ENCODE data around the gene SKAP2. TPM values are rescaled to one million over a fixed set of nuclear protein-coding genes. Genes with fewer than 3 reads are reported as not detected.

SKAP2 gene
- total RNA-seq, 1 donor: 19.5 TPM

DNA sequence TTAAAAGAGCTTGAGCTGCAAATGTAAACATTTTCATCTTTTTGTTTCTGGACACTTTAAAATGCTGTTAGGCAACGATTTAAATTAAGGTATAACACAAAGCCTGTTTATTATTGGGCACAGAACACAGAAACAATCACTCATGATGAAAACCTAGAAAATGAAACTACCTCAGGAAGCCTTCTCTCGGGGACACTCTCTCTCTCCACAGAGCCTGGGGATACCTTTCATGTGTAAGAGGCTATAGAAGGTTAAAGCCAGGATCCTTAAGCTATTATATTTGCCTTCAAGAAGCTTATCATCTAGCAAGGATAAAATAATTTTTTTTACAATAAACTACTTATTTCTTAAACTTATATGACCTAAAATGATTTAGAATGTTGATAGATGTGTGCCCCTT lies 194.1 kb downstream of the SKAP2 start:
- Histone ChIP-seq H4K20me1 (ENCODE audit: insufficient read depth, low read length) (no peaks in the 10 kb centered on the region), H2AFZ (ENCODE audit: low read length) (no peak overlapping the region), H3K4me1 (ENCODE audit: insufficient read depth, low read length) (peaks cover 5% of the 10 kb centered on the region), H3K36me3 (ENCODE audit: insufficient read depth, low read length) (no peaks in the 10 kb centered on the region), H3K4me3 (ENCODE audit: insufficient read depth, low read length) (no peak overlapping the region), H3K27me3 (ENCODE audit: insufficient read depth, low read length) (no peaks in the 10 kb centered on the region), H3K9me3 (ENCODE audit: low read depth, low read length) (no peaks in the 10 kb centered on the region), H3K27ac (ENCODE audit: low read depth, low read length) (no peak overlapping the region), H3K4me2 (ENCODE audit: insufficient read depth, low read length) (no peak overlapping the region), H3K79me2 (ENCODE audit: insufficient read depth, low read length) (no peaks in the 10 kb centered on the region)
- no peak for DNase-seq (ENCODE audit: insufficient read length, low spot score, missing footprints)
- TF ChIP-seq, protein P1, sequence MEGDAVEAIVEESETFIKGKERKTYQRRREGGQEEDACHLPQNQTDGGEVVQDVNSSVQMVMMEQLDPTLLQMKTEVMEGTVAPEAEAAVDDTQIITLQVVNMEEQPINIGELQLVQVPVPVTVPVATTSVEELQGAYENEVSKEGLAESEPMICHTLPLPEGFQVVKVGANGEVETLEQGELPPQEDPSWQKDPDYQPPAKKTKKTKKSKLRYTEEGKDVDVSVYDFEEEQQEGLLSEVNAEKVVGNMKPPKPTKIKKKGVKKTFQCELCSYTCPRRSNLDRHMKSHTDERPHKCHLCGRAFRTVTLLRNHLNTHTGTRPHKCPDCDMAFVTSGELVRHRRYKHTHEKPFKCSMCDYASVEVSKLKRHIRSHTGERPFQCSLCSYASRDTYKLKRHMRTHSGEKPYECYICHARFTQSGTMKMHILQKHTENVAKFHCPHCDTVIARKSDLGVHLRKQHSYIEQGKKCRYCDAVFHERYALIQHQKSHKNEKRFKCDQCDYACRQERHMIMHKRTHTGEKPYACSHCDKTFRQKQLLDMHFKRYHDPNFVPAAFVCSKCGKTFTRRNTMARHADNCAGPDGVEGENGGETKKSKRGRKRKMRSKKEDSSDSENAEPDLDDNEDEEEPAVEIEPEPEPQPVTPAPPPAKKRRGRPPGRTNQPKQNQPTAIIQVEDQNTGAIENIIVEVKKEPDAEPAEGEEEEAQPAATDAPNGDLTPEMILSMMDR (IDR thresholded peaks at IDR 0.05; ENCODE audit: extremely low read depth, low read depth, low read length): no peak

DNA sequence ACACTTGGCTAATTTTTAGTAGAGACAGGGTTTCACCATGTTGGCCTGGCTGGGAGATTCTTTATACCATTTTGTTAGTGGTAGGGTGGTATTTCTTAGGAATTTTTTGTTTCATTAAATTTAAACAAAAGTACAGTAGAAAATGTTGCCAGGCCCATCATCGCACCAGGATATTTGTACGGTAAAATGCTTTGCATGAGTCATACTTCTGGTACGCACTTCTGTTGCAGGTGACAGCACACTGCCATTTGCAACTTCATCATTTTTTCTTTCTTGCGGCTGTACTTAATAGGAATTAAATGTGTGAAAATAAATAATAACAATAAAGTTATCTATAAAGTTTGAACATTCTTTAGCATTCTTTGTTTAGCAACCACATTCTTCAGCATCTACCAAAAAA lies 195.6 kb downstream of the SKAP2 start:
- H3K9me3 ChIP-seq (ENCODE audit: low read depth, low read length): no peaks in the 10 kb centered on the region
- no peak overlapping the region for H2AFZ ChIP-seq (ENCODE audit: low read length)
- TF ChIP-seq, protein P1 (IDR thresholded peaks at IDR 0.05; ENCODE audit: extremely low read depth, low read depth, low read length): no peak
- no peak for DNase-seq (ENCODE audit: insufficient read length, low spot score, missing footprints)
- no peaks in the 10 kb centered on the region for H3K79me2 ChIP-seq (ENCODE audit: insufficient read depth, low read length)
- no peak overlapping the region for H3K4me3 ChIP-seq (ENCODE audit: insufficient read depth, low read length)
- no peaks in the 10 kb centered on the region for H4K20me1 ChIP-seq (ENCODE audit: insufficient read depth, low read length)
- H3K27me3 ChIP-seq (ENCODE audit: insufficient read depth, low read length): no peaks in the 10 kb centered on the region
- no peak overlapping the region for H3K4me2 ChIP-seq (ENCODE audit: insufficient read depth, low read length)
- H3K27ac ChIP-seq (ENCODE audit: low read depth, low read length): no peak overlapping the region
- H3K36me3 ChIP-seq (ENCODE audit: insufficient read depth, low read length): no peaks in the 10 kb centered on the region
- no peaks in the 10 kb centered on the region for H3K4me1 ChIP-seq (ENCODE audit: insufficient read depth, low read length)

DNA sequence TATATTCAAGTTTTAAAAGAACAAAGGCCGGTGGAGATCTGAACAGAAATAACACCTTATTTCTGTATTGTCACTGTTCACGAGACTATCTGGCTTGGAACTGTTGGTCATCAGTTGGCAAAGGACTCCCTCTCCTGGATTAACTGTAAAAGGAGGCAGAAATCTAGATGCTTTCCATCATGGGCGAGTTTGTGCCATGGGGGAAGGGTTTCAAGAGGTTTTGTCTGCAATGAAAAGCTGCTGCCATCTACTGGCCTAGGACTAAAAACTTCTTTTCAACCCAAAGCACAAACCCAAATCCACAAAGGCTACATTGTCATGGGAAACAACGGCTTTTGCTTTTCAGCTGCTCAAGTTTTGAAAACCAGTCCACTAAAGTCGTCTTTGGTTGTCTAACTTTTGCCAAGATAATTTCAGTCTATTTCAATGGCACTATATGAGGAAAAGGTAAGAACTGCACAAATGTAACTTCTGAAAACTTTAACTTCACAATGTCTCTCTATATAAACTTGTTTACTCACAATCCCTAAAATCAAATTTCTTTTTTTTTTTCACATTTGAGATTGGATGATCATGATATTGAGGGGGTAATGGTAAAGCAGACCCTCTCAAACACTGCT lies 196.8 kb downstream of the SKAP2 start:
- no peaks in the 10 kb centered on the region for H3K27me3 ChIP-seq (ENCODE audit: insufficient read depth, low read length)
- peak; percentile 76 for DNase-seq (ENCODE audit: insufficient read length, low spot score, missing footprints)
- H3K4me3 ChIP-seq (ENCODE audit: insufficient read depth, low read length): no peak overlapping the region
- no peaks in the 10 kb centered on the region for H3K4me1 ChIP-seq (ENCODE audit: insufficient read depth, low read length)
- peak overlapping the region; percentile 26 for H2AFZ ChIP-seq (ENCODE audit: low read length)
- TF ChIP-seq, protein P1 (IDR thresholded peaks at IDR 0.05; ENCODE audit: extremely low read depth, low read depth, low read length): peak; percentile 96
- H3K9me3 ChIP-seq (ENCODE audit: low read depth, low read length): no peaks in the 10 kb centered on the region
- peak overlapping the region; percentile 25 for H3K4me2 ChIP-seq (ENCODE audit: insufficient read depth, low read length)
- H3K79me2 ChIP-seq (ENCODE audit: insufficient read depth, low read length): no peaks in the 10 kb centered on the region
- no peak overlapping the region for H3K27ac ChIP-seq (ENCODE audit: low read depth, low read length)
- no peaks in the 10 kb centered on the region for H4K20me1 ChIP-seq (ENCODE audit: insufficient read depth, low read length)
- H3K36me3 ChIP-seq (ENCODE audit: insufficient read depth, low read length): no peaks in the 10 kb centered on the region

DNA sequence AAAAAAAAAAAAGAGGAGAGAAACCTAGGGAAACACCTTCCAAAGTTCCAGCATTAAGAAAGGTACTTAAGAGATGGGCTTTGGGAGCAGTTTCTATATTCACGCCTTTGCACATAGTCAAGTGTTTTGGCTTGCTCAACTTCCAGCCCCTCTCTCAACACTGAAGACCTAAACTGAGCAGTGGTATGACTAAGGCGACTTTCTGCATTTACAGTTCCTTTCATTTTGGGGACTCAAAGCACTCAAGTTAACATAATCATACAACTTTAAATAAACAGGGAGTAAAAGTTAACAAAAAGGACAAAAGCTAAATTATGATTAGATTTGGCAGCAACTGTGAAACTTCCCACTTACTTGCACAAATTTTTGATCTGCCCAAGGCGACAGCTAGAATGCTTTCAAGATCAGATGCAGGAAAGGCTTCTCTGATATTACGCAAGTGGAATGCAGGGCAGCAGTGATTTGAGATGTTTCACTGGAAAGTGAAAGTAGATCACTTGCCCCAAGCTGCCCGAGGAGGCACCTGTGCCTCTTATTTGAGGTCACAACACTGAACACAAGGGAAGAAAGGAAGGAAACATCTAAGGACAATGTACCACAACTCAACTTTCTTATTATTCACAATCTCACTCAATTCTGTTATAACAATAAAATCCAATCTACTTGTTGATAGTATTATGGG lies 199.5 kb downstream of the SKAP2 start:
- no peaks in the 10 kb centered on the region for H3K27me3 ChIP-seq (ENCODE audit: insufficient read depth, low read length)
- H3K36me3 ChIP-seq (ENCODE audit: insufficient read depth, low read length): no peaks in the 10 kb centered on the region
- H2AFZ ChIP-seq (ENCODE audit: low read length): no peak overlapping the region
- H4K20me1 ChIP-seq (ENCODE audit: insufficient read depth, low read length): no peaks in the 10 kb centered on the region
- no peak overlapping the region for H3K27ac ChIP-seq (ENCODE audit: low read depth, low read length)
- H3K4me3 ChIP-seq (ENCODE audit: insufficient read depth, low read length): no peak overlapping the region
- no peak for DNase-seq (ENCODE audit: insufficient read length, low spot score, missing footprints)
- no peaks in the 10 kb centered on the region for H3K4me1 ChIP-seq (ENCODE audit: insufficient read depth, low read length)
- H3K9me3 ChIP-seq (ENCODE audit: low read depth, low read length): no peaks in the 10 kb centered on the region
- TF ChIP-seq, protein P1 (IDR thresholded peaks at IDR 0.05; ENCODE audit: extremely low read depth, low read depth, low read length): no peak
- H3K4me2 ChIP-seq (ENCODE audit: insufficient read depth, low read length): peak overlapping the region; percentile 16
- H3K79me2 ChIP-seq (ENCODE audit: insufficient read depth, low read length): no peaks in the 10 kb centered on the region

Measured in osteoblast (primary cell).